HepG2 (cell line): ENCODE data around the gene EPC1. TPM values are rescaled to one million over a fixed set of nuclear protein-coding genes. Genes with fewer than 3 reads are reported as not detected.

Experiments
- FOXM1 ChIP-seq: sonication (generic); formaldehyde crosslinking; IDR thresholded peaks from 2 replicates; pipeline ENCODE4 v1.5.0; 2020; ENCODE audit warnings: missing genetic modification reagents
- GTF3A ChIP-seq: sonication (generic); formaldehyde crosslinking; conservative IDR thresholded peaks from 2 replicates; pipeline ENCODE4 v1.4.0; 2020; ENCODE audit warnings: mild to moderate bottlenecking, missing genetic modification reagents
- PTBP1 ChIP-seq: fragments of 200-400 bp; formaldehyde crosslinking; IDR thresholded peaks from 2 replicates; pipeline ENCODE4 v1.6.1; 2018; ENCODE audit warnings: low read length, low read depth; ENCODE audit not compliant: poor library complexity, severe bottlenecking
- TMF1 ChIP-seq: sonication (generic); formaldehyde crosslinking; IDR thresholded peaks from 2 replicates; pipeline ENCODE4 v1.8.1; 2022; ENCODE audit warnings: low read depth, missing genetic modification reagents
- ZFP37 ChIP-seq: sonication (generic); formaldehyde crosslinking; IDR thresholded peaks from 2 replicates; pipeline ENCODE4 v1.4.0; 2020; ENCODE audit warnings: missing genetic modification reagents, borderline replicate concordance
- ZNF296 ChIP-seq: sonication (generic); formaldehyde crosslinking; conservative IDR thresholded peaks from 2 replicates; pipeline ENCODE4 v1.5.0; 2020; ENCODE audit warnings: mild to moderate bottlenecking, missing genetic modification reagents
- polyA plus RNA-seq, 8 experiments: library from polyadenylated mRNA; depleted of rRNA in 3 of 8; stranded (reverse) in 7 of 8; unstranded in 1 of 8; fragments of >200 nt; fragmentation: Illumina TruSeq in 4 of 8; extraction: Trizol in 4 of 8; gene quantifications; 2 replicates each; pipeline versions ENCODE4 v1.2.1 to v1.2.3, GENCODE V29; 2011 to 2016; ENCODE audit warnings: low read depth in 4 of 8, missing spikeins in 1 of 8, mixed read lengths in 1 of 8; ENCODE audit not compliant: insufficient read depth in 1 of 8
- total RNA-seq, 5 experiments: library from RNA; depleted of rRNA; stranded (reverse); fragments of >200 nt; fragmentation: Illumina TruSeq; extraction: Trizol; gene quantifications; 2 replicates each; pipeline ENCODE4 v1.2.3, GENCODE V29; 2016; ENCODE audit warnings: low read depth in 1 of 5
- TF ChIP-seq, protein P1 (sequence below): sonication (generic); formaldehyde crosslinking; IDR thresholded peaks from 2 replicates; pipeline ENCODE4 v1.4.0; 2020; ENCODE audit warnings: missing genetic modification reagents
- TF ChIP-seq, protein P2 (sequence below): sonication (generic); formaldehyde crosslinking; IDR thresholded peaks from 2 replicates; pipeline ENCODE4 v1.4.0; 2020; ENCODE audit warnings: mild to moderate bottlenecking, missing genetic modification reagents
- TF ChIP-seq, protein P3 (sequence below): sonication (generic); formaldehyde crosslinking; IDR thresholded peaks from 2 replicates; pipeline ENCODE4 v1.4.0; 2020; ENCODE audit warnings: mild to moderate bottlenecking, missing genetic modification reagents

Gene EPC1
- total and polyA plus RNA-seq, 2 of the 13 experiments (the other 11 are each of a cell fraction or from before 2014, with no cell fraction given) = 28.7 to 44.2 TPM

DNA sequence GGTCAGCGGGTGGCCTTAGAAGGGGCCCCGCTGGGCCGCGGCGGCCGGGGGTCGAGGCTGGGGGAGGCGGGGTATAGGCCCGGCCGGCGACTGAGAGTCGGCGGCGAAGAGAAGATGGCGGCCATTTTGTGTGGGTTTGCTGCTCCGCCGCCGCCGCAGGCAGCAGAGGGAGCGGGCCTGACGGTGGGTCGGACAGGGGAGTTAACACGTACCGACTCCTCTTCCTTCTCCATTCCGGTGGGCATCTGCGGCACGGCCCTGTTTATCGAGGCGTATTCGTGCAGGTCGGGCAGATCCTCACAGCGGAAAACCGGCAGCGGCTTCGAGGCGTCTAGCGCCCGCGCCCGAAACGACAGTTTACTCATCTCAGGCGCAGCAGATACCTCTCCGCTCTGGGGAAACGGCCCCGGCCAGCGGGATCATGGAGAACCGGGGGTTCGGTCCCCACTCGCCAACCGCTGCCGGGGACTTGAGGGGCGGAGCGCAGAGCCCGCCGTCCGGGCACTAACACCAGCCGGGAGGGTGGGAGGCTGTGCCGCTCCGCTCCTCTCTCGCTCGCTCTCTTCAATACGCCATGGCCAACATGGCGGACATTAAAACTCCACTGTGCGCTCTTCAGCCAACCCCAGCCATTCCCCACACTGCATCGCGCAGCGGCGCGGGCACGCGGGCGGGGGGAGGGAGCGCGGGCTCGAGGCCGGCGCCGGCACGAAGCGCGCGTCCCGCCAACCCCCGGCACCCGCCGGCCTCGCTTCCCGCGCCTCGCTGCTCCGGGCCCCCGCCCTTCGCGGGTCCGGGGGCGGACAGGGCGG is at the start of gene EPC1 (continued):
- TF ChIP-seq TMF1 (CRISPR knock-in tag) (peak; percentile 68), GTF3A (CRISPR knock-in tag) (no peak), ZFP37 (CRISPR knock-in tag) (no peak), ZNF296 (CRISPR knock-in tag) (no peak), PTBP1 (peak; percentile 66), FOXM1 (no peak)
- TF ChIP-seq, protein P1, sequence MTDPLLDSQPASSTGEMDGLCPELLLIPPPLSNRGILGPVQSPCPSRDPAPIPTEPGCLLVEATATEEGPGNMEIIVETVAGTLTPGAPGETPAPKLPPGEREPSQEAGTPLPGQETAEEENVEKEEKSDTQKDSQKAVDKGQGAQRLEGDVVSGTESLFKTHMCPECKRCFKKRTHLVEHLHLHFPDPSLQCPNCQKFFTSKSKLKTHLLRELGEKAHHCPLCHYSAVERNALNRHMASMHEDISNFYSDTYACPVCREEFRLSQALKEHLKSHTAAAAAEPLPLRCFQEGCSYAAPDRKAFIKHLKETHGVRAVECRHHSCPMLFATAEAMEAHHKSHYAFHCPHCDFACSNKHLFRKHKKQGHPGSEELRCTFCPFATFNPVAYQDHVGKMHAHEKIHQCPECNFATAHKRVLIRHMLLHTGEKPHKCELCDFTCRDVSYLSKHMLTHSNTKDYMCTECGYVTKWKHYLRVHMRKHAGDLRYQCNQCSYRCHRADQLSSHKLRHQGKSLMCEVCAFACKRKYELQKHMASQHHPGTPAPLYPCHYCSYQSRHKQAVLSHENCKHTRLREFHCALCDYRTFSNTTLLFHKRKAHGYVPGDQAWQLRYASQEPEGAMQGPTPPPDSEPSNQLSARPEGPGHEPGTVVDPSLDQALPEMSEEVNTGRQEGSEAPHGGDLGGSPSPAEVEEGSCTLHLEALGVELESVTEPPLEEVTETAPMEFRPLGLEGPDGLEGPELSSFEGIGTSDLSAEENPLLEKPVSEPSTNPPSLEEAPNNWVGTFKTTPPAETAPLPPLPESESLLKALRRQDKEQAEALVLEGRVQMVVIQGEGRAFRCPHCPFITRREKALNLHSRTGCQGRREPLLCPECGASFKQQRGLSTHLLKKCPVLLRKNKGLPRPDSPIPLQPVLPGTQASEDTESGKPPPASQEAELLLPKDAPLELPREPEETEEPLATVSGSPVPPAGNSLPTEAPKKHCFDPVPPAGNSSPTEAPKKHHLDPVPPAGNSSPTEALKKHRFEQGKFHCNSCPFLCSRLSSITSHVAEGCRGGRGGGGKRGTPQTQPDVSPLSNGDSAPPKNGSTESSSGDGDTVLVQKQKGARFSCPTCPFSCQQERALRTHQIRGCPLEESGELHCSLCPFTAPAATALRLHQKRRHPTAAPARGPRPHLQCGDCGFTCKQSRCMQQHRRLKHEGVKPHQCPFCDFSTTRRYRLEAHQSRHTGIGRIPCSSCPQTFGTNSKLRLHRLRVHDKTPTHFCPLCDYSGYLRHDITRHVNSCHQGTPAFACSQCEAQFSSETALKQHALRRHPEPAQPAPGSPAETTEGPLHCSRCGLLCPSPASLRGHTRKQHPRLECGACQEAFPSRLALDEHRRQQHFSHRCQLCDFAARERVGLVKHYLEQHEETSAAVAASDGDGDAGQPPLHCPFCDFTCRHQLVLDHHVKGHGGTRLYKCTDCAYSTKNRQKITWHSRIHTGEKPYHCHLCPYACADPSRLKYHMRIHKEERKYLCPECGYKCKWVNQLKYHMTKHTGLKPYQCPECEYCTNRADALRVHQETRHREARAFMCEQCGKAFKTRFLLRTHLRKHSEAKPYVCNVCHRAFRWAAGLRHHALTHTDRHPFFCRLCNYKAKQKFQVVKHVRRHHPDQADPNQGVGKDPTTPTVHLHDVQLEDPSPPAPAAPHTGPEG (CRISPR knock-in tag) = no peak; the same call in 1 of the 2 replicates
- TF ChIP-seq, protein P2, sequence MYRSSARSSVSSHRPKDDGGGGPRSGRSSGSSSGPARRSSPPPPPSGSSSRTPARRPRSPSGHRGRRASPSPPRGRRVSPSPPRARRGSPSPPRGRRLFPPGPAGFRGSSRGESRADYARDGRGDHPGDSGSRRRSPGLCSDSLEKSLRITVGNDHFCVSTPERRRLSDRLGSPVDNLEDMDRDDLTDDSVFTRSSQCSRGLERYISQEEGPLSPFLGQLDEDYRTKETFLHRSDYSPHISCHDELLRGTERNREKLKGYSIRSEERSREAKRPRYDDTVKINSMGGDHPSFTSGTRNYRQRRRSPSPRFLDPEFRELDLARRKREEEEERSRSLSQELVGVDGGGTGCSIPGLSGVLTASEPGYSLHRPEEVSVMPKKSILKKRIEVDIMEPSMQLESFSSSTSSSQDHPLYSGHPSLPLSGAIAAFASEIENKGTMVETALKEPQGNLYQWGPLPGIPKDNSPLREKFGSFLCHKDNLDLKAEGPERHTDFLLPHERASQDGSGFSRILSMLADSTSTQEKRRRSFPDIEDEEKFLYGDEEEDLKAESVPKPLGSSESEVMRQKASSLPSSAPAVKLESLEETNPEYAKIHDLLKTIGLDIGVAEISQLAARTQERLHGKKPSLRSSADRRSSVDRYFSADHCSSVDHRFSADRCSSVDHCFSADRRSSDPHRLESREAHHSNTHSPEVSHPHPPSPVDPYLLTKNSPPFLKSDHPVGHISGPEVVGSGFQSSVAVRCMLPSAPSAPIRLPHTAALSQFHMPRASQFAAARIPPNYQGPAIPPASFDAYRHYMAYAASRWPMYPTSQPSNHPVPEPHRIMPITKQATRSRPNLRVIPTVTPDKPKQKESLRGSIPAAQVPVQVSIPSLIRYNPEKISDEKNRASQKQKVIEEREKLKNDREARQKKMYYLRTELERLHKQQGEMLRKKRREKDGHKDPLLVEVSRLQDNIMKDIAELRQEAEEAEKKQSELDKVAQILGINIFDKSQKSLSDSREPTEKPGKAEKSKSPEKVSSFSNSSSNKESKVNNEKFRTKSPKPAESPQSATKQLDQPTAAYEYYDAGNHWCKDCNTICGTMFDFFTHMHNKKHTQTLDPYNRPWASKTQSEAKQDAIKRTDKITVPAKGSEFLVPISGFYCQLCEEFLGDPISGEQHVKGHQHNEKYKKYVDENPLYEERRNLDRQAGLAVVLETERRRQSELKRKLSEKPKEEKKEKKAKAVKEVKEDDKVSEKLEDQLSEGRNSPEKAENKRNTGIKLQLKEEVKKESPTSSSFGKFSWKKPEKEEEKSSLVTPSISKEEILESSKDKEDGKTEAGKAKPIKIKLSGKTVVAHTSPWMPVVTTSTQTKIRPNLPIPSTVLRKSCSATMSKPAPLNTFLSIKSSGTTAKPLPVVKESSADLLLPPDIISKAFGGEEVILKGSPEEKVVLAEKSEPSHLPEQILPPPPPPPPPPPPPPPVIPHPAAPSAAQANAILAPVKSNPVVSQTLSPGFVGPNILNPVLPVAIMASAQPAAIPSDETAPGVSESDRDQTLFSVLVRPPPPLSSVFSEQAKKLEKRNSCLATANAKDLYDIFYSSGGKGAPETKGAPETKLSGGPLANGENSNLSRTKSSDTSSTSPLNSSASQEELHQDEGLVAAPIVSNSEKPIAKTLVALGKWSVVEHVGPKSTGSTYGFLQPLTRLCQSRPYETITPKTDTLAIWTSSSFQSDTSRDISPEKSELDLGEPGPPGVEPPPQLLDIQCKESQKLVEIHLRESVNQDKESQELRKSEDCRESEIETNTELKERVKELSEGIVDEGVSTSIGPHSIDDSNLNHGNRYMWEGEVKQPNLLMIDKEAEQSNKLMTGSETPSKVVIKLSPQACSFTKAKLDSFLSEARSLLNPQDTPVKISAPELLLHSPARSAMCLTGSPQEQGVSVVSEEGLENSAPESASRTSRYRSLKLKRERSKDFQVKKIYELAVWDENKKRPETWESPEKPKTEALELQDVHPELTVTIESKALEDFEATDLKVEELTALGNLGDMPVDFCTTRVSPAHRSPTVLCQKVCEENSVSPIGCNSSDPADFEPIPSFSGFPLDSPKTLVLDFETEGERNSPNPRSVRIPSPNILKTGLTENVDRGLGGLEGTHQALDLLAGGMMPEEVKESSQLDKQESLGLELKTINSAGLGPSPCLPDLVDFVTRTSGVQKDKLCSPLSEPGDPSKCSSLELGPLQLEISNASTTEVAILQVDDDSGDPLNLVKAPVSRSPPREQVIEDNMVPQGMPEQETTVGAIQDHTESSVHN (CRISPR knock-in tag) = no peak
- TF ChIP-seq, protein P3, sequence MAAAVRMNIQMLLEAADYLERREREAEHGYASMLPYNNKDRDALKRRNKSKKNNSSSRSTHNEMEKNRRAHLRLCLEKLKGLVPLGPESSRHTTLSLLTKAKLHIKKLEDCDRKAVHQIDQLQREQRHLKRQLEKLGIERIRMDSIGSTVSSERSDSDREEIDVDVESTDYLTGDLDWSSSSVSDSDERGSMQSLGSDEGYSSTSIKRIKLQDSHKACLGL (CRISPR knock-in tag) = no peak; the same call in 1 of the 2 replicates
